Common myeloid progenitor, CD34-positive (primary cell): ENCODE data around the gene CMTM4.
A peak's percentile ranks its signal among the peaks of the same experiment; 100 is the strongest.

Experiments used
- CTCF ChIA-PET: fragments of 350-600 bp; sonication (Branson Sonifier 250); formaldehyde crosslinking; loops from one replicate; lab custom pipeline; 2021; ENCODE audit warnings: antibody characterized with exemption; lab: Charles Lee
- POLR2A ChIA-PET: fragments of 350-600 bp; sonication (Branson Sonifier 250); formaldehyde crosslinking; loops from one replicate; lab custom pipeline; 2021; ENCODE audit warnings: antibody characterized with exemption; lab: Charles Lee
- DNase-seq, 3 donors: peaks; one replicate each; pipeline versions ENCODE4 v3.0.0 to v3.0.0-alpha.2; 2013
- H3K27ac ChIP-seq, 2 experiments: 1 replicate in 1 of 2; 2 replicates in 1 of 2; pipeline ENCODE4 v1.7.0; 2013; ENCODE audit warnings: inconsistent platforms in 2 of 2, low read length in 2 of 2, mild to moderate bottlenecking in 2 of 2, low read depth in 1 of 2, moderate library complexity in 1 of 2; ENCODE audit not compliant: severe bottlenecking in 2 of 2, insufficient read depth in 1 of 2, poor library complexity in 1 of 2
- H3K27me3 ChIP-seq, 5 experiments: replicated peaks in 2 of 5; 1 replicate in 3 of 5; 2 replicates in 2 of 5; pipeline versions ENCODE4 v1.6.1 to v1.7.0; 2013; ENCODE audit warnings: low read length in 4 of 5, mild to moderate bottlenecking in 2 of 5, moderate library complexity in 2 of 5, inconsistent platforms in 1 of 5; ENCODE audit not compliant: insufficient read depth in 5 of 5, control insufficient read depth in 4 of 5
- H3K36me3 ChIP-seq, 4 experiments: 1 replicate in 2 of 4; 2 replicates in 2 of 4; pipeline versions ENCODE4 v1.6.1 to v1.7.0; 2013; ENCODE audit warnings: low read length in 3 of 4, control low read depth in 1 of 4, mild to moderate bottlenecking in 1 of 4; ENCODE audit not compliant: control insufficient read depth in 4 of 4, insufficient read depth in 4 of 4
- H3K4me1 ChIP-seq, 4 experiments: 1 replicate in 3 of 4; 2 replicates in 1 of 4; pipeline versions ENCODE4 v1.6.1 to v1.7.1; 2013; ENCODE audit warnings: low read length in 3 of 4, mild to moderate bottlenecking in 3 of 4, control low read depth in 1 of 4, inconsistent platforms in 1 of 4, moderate library complexity in 1 of 4; ENCODE audit not compliant: control insufficient read depth in 4 of 4, insufficient read depth in 4 of 4; ENCODE audit errors: control extremely low read depth in 1 of 4
- H3K4me3 ChIP-seq, 7 experiments: 1 replicate in 4 of 7; 2 replicates in 3 of 7; pipeline versions ENCODE4 v1.5.1 to v1.7.0; 2013; ENCODE audit warnings: mild to moderate bottlenecking in 7 of 7, low read length in 6 of 7, moderate library complexity in 6 of 7, inconsistent platforms in 2 of 7, low read depth in 2 of 7, control low read depth in 1 of 7; ENCODE audit not compliant: insufficient read depth in 4 of 7, control insufficient read depth in 1 of 7; ENCODE audit errors: extremely low read depth in 1 of 7
- H3K9me3 ChIP-seq, 5 experiments: 1 replicate in 4 of 5; 2 replicates in 1 of 5; pipeline versions ENCODE4 v1.6.1 to v1.7.1; 2013; ENCODE audit warnings: low read length in 4 of 5, mild to moderate bottlenecking in 2 of 5, inconsistent platforms in 1 of 5, low read depth in 1 of 5, moderate library complexity in 1 of 5; ENCODE audit not compliant: control insufficient read depth in 4 of 5, insufficient read depth in 2 of 5; ENCODE audit errors: control extremely low read depth in 1 of 5
- WGBS: methylation state at CpG from one replicate; pipeline ENCODE4 v1.1.5; 2013; ENCODE audit not compliant: insufficient coverage; 5-methylcytosine and 5-hydroxymethylcytosine counted together

CMTM4 gene

DNA sequence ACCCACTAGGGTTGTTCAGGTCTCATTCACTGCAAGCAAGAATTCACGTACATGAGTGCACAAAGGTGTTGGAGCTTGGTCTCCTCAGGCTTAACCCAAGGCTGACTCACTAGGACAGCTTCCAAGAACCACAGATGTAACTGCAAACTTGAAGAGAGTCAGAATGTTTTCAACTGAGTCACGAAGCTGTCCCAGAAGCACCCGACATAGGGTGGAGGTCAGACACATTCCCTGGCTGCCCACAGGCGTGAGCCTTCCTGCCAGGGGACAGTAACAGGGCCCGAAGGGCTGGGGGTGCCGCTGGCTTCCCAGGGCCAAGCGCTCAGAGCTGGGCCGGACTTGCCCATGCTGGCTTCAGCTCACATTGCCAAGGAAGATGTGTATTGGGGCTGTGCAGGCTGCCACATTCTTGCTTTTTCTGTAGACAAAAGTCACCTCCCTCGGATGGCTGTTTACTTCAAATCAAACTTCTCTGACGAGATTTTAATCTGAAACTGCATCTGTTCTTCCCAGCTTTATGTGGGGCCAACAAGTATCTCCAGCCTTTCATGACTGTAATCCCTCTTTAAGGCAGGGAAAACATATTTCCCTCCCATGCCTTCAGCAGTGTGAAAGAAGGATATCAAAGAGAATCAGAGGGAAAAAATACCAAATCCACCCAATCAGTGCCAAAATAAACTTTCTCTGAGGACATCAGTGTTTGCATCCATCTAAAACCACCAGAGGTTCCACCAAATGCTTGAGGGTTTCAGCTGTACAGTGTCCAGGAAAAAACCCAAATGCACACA, 77.8 kb downstream of the CMTM4 start:
- Histone ChIP-seq H3K9me3 (no peaks in the 10 kb centered on the region), H3K36me3 (peaks cover 3 to 57% (median 19%) of the 10 kb centered on the region in 4 experiments), H3K4me1 (no peaks in the 10 kb centered on the region), H3K4me3 (no peak overlapping the region), H3K27me3 (no peaks in the 10 kb centered on the region), H3K27ac (no peak overlapping the region)
- ChIA-PET CTCF (interaction anchor here (1.5 to 2.9 kb wide), 3 partner anchors 11 to 33 kb away, joined by 4 to 13 read pairs (median 4); no protein-coding TSS in a partner anchor), POLR2A (no interaction called here)
- DNase-seq: no peak
- WGBS: 100% methylated on average over 10 of the region's 10 CpGs

- no peaks in the 10 kb centered on the region for H3K9me3 ChIP-seq
- ChIA-PET POLR2A (no interaction called here), CTCF (interaction anchor here (0.8 to 2.9 kb wide), 3 partner anchors 10 to 111 kb away, joined by 3 to 13 read pairs (median 4); no protein-coding TSS in a partner anchor)
- no peaks in the 10 kb centered on the region for H3K4me1 ChIP-seq
- DNase-seq: no peak
- H3K27me3 ChIP-seq: no peaks in the 10 kb centered on the region
- 74% methylated on average over 5 of the region's 7 CpGs for WGBS
- H3K27ac ChIP-seq: peak overlapping the region in 1 of 2 experiments; percentile 17
- peaks cover 5 to 60% (median 27%) of the 10 kb centered on the region in 4 experiments for H3K36me3 ChIP-seq
- H3K4me3 ChIP-seq: no peak overlapping the region
Observed at GRCh38 chr16:66617728-66618127, 78.8 kb downstream of the CMTM4 start.

DNA sequence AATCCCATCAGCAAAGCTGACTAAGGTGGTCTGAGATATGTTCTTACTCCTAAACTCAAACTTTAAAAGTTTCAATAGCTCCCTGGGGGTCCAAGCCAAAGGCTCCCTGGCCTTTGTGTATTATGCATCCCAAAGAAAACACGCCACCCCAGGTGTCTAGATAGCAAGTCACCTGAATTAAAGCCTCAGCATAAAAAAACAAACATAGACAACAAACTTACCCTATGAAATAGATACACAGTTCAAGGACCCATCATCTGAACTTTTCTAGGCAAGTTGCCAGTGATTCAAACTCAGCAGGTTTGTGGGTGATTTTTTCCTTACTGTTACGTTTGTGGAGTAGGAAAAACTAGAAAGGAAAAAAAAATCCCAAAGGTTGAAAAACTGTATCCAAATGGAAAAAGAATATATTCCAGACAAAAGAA, 79.5 kb downstream of the CMTM4 start:
- ChIA-PET CTCF (interaction anchor here (0.8 to 2.9 kb wide), 2 partner anchors 9 to 112 kb away, joined by 3 to 13 read pairs; no protein-coding TSS in a partner anchor), POLR2A (no interaction called here)
- no peaks in the 10 kb centered on the region for H3K4me1 ChIP-seq
- H3K4me3 ChIP-seq: no peak overlapping the region
- no peaks in the 10 kb centered on the region for H3K27me3 ChIP-seq
- DNase-seq: no peak
- H3K27ac ChIP-seq: no peak overlapping the region
- no peaks in the 10 kb centered on the region for H3K9me3 ChIP-seq
- 100% methylated on average over 1 of the region's 2 CpGs for WGBS
- peaks cover 9 to 61% (median 31%) of the 10 kb centered on the region in 4 experiments for H3K36me3 ChIP-seq

DNA sequence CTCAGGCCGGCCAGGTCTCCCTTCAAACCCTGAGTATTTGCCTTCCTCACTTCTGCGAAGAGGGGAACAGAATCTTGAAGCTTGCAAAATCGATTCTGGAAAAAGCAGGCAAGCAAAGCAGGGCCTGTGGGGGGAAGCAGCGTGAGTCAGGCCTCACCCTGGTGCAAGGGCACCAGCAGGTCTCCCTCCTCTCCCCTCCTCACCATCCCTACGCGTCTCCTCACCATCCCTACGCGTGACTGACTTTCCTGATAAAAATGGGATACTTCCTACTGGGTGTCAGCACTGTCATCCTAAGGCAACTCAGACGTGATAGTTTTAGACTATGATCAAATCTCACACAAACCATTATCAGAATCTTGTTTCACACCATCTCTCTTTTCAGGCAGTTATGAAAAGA, 80.0 kb downstream of the CMTM4 start:
- Histone ChIP-seq H3K4me3 (no peak overlapping the region), H3K27ac (no peak overlapping the region), H3K4me1 (no peaks in the 10 kb centered on the region), H3K36me3 (peaks cover 9 to 61% (median 31%) of the 10 kb centered on the region in 4 experiments), H3K9me3 (no peaks in the 10 kb centered on the region), H3K27me3 (no peaks in the 10 kb centered on the region)
- CTCF ChIA-PET: interaction anchor here (2.9 kb wide), 1 partner anchor 9 kb away, joined by 13 read pairs; no protein-coding TSS in a partner anchor
- no peak for DNase-seq
- WGBS: 93% methylated on average over 8 of the region's 9 CpGs
- POLR2A ChIA-PET: no interaction called here

DNA sequence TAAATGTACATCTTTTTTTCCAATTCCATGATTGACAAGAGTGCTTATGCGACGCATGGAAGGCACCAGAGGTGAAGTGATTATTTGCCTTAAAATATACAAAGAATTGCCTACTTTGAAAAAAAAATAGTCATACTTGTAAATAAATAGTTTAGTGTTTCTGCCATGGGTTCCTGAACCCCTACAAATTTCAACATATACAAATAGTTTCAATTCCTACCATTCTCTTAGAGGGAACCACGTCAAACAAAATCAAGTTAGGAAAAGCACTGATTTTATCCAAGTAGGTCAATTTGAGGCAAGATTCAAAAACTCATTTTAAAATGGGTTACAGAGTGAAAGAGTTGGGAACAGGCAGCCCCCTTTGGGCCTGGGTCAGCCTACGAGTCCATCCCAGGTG, 80.4 kb downstream of the CMTM4 start:
- no peak overlapping the region for H3K4me3 ChIP-seq
- no peaks in the 10 kb centered on the region for H3K27me3 ChIP-seq
- H3K4me1 ChIP-seq: no peaks in the 10 kb centered on the region
- no peaks in the 10 kb centered on the region for H3K9me3 ChIP-seq
- no peak for DNase-seq
- ChIA-PET POLR2A (no interaction called here), CTCF (interaction anchor here (2.9 kb wide), 1 partner anchor 8 kb away, joined by 13 read pairs; no protein-coding TSS in a partner anchor)
- peaks cover 9 to 62% (median 30%) of the 10 kb centered on the region in 4 experiments for H3K36me3 ChIP-seq
- H3K27ac ChIP-seq: no peak overlapping the region
- 100% methylated on average over 2 of the region's 4 CpGs for WGBS

GRCh38 chr16:66614161-66614802, 82.3 kb downstream of the CMTM4 start:
- CTCF ChIA-PET: interaction anchor here (0.9 to 1.2 kb wide), 2 partner anchors 21 to 37 kb away, joined by 3 read pairs; no protein-coding TSS in a partner anchor
- POLR2A ChIA-PET: no interaction called here

More at GRCh38 chr16:66614161-66614802, 82.3 kb downstream of the CMTM4 start:
- Histone ChIP-seq H3K9me3 (no peaks in the 10 kb centered on the region), H3K4me1 (no peaks in the 10 kb centered on the region), H3K4me3 (no peak overlapping the region), H3K27ac (no peak overlapping the region), H3K36me3 (peaks cover 20 to 64% (median 42%) of the 10 kb centered on the region in 4 experiments), H3K27me3 (no peaks in the 10 kb centered on the region)
- WGBS: 98% methylated on average over 6 of the region's 12 CpGs
- DNase-seq: no peak
